Keratinocyte (primary cell): Measurements from ENCODE around the gene C15orf39. TPM values are rescaled to one million over a fixed set of nuclear protein-coding genes. Genes with fewer than 3 reads are reported as not detected.

ENCODE experiments used
- DNase-seq: peaks from one replicate; pipeline ENCODE4 v3.0.0-alpha.2; 2011; ENCODE audit warnings: low read depth, missing footprints, low spot score
- FAIRE-seq: peaks from 2 replicates; lab custom pipeline; 2011; peaks lifted over from hg19 to GRCh38; lab: Jason Lieb, UNC
- H2AFZ ChIP-seq: 2 replicates; pipeline ENCODE4 v1.6.0; 2012; ENCODE audit warnings: low read length, control low read depth, inconsistent platforms; ENCODE audit not compliant: control insufficient read depth
- H3K27ac ChIP-seq: 2 replicates; pipeline ENCODE4 v1.5.1; 2011; ENCODE audit warnings: low read length; ENCODE audit not compliant: control insufficient read depth, insufficient read depth
- H3K27me3 ChIP-seq: 3 replicates; pipeline ENCODE4 v1.6.0; 2011; ENCODE audit warnings: low read length; ENCODE audit not compliant: control insufficient read depth, insufficient read depth; ENCODE audit errors: extremely low read depth
- H3K36me3 ChIP-seq, 2 experiments: 2 replicates in 1 of 2; 3 replicates in 1 of 2; pipeline ENCODE4 v1.5.1; 2011; ENCODE audit warnings: low read length in 2 of 2, mild to moderate bottlenecking in 1 of 2; ENCODE audit not compliant: control insufficient read depth in 2 of 2, insufficient read depth in 2 of 2; ENCODE audit errors: extremely low read depth in 1 of 2
- H3K4me1 ChIP-seq: 3 replicates; pipeline ENCODE4 v1.5.1; 2011; ENCODE audit warnings: low read length; ENCODE audit not compliant: control insufficient read depth, insufficient read depth; ENCODE audit errors: extremely low read depth
- H3K4me2 ChIP-seq: 3 replicates; pipeline ENCODE4 v1.6.0; 2011; ENCODE audit warnings: low read depth, low read length; ENCODE audit not compliant: control insufficient read depth, insufficient read depth; ENCODE audit errors: extremely low read depth
- H3K4me3 ChIP-seq, 3 experiments: fragments of 200-600 bp in 1 of 3; sonication (generic) in 1 of 3; 2 replicates in 2 of 3; 3 replicates in 1 of 3; pipeline ENCODE4 v1.5.1; 2011 to 2016; ENCODE audit warnings: low read length in 3 of 3, mild to moderate bottlenecking in 3 of 3, control low read depth in 2 of 3, inconsistent platforms in 1 of 3, low read depth in 1 of 3, mixed read lengths in 1 of 3, mixed run types in 1 of 3, moderate library complexity in 1 of 3; ENCODE audit not compliant: control insufficient read depth in 2 of 3, insufficient read depth in 2 of 3; ENCODE audit errors: extremely low read depth in 1 of 3
- H3K79me2 ChIP-seq: 2 replicates; pipeline ENCODE4 v1.6.0; 2012; ENCODE audit warnings: low read length; ENCODE audit not compliant: control insufficient read depth, insufficient read depth
- H3K9ac ChIP-seq: 3 replicates; pipeline ENCODE4 v1.6.0; 2011; ENCODE audit warnings: low read length; ENCODE audit not compliant: control insufficient read depth, insufficient read depth; ENCODE audit errors: extremely low read depth
- H3K9me1 ChIP-seq: 3 replicates; pipeline ENCODE4 v1.6.0; 2011; ENCODE audit warnings: low read length; ENCODE audit not compliant: control insufficient read depth, insufficient read depth; ENCODE audit errors: extremely low read depth
- H3K9me3 ChIP-seq: 2 replicates; pipeline ENCODE4 v1.5.1; 2012; ENCODE audit warnings: low read depth, low read length; ENCODE audit not compliant: control insufficient read depth
- H4K20me1 ChIP-seq: 3 replicates; pipeline ENCODE4 v1.6.0; 2011; ENCODE audit warnings: low read length; ENCODE audit not compliant: control insufficient read depth, insufficient read depth; ENCODE audit errors: extremely low read depth
- CTCF ChIP-seq, 3 experiments: IDR thresholded peaks in 1 of 3; conservative IDR thresholded peaks in 1 of 3; optimal IDR thresholded peaks in 1 of 3; 2 replicates in 2 of 3; 3 replicates in 1 of 3; pipeline versions ENCODE3 to v1.5.1; 2011; ENCODE audit warnings: low read length in 3 of 3, mild to moderate bottlenecking in 3 of 3, moderate library complexity in 2 of 3, control low read depth in 1 of 3, inconsistent platforms in 1 of 3; ENCODE audit not compliant: insufficient read depth in 2 of 3; ENCODE audit errors: extremely low read depth in 1 of 3
- EZH2 ChIP-seq: IDR thresholded peaks from one replicate; pipeline ENCODE4 v1.6.1; 2012; ENCODE audit warnings: inconsistent platforms, mild to moderate bottlenecking, low read length, moderate library complexity
- dilution Hi-C: fragments of 300-500 bp; cut with MboI; formaldehyde crosslinking; loops from one replicate; pipeline ENCODE4 v1.7.0; 2020; ENCODE audit warnings: low sequenced_read_pairs; ENCODE audit not compliant: extremely low pct_ligation_motif_present
- polyA plus RNA-seq, 5 experiments: library from polyadenylated mRNA; depleted of rRNA in 3 of 5; stranded (reverse) in 3 of 5; stranded (forward) in 1 of 5; unstranded in 1 of 5; fragments of >200 nt; gene quantifications; 1 replicate in 1 of 5; 2 replicates in 3 of 5; 3 replicates in 1 of 5; pipeline versions ENCODE4 v1.2.1 to v1.2.3, GENCODE V29; 2011 to 2012; ENCODE audit warnings: missing spikeins in 2 of 5, low read depth in 1 of 5, low replicate concordance in 1 of 5

Gene C15orf39
- polyA plus RNA-seq, 1 donor (not counting 4 experiments of a cell fraction or from before 2014, with no cell fraction given): 1.8 TPM

GRCh38 chr15:75208501-75209288 lies 7.0 kb downstream of the C15orf39 start:
- Histone ChIP-seq H3K27me3 (no peaks in the 10 kb centered on the region), H2AFZ (no peak overlapping the region), H3K4me1 (peaks cover 16% of the 10 kb centered on the region), H3K9me3 (no peaks in the 10 kb centered on the region), H4K20me1 (peaks cover 64% of the 10 kb centered on the region), H3K36me3 (peaks cover 46 to 58% of the 10 kb centered on the region in 2 experiments), H3K4me3 (no peak overlapping the region), H3K9ac (no peak overlapping the region), H3K9me1 (peaks cover 6% of the 10 kb centered on the region), H3K27ac (no peak overlapping the region), H3K4me2 (no peak overlapping the region), H3K79me2 (peaks cover 70% of the 10 kb centered on the region)
- dilution Hi-C loops: no loop called here
- no peak for DNase-seq
- TF ChIP-seq EZH2: no peak
- no peak for TF ChIP-seq CTCF (optimal IDR thresholded peaks at IDR 0.05 in 1 of 3, IDR thresholded peaks at IDR 0.05 in 1 of 3, conservative IDR thresholded peaks at IDR 0.05 in 1 of 3; ENCODE audit: extremely low read depth in 1 of 3, insufficient read depth in 2 of 3, low read length in 3 of 3)
- FAIRE-seq: no peak

DNA sequence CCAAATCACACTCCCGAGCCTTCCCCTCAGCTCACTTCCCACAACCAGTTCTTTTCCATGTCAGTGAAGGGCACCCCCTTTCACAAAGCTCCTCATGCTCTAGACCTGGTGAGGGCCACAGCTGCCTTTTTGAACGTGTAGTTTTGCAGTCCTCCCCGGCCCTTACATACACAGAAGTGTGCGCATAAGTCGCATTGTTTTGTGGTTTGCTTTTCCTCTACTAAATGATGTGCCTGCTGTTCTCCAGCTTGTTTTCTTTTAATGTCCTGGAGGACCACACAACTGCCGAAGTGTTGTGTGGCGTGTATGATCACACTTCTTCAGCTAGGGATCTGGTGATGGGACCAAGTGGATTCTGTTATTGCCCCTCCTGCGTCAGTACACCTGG lies 7.6 kb downstream of the C15orf39 start:
- Histone ChIP-seq H4K20me1 (peaks cover 58% of the 10 kb centered on the region), H3K9ac (no peak overlapping the region), H3K27me3 (no peaks in the 10 kb centered on the region), H3K9me1 (no peaks in the 10 kb centered on the region), H3K36me3 (peaks cover 46 to 58% of the 10 kb centered on the region in 2 experiments), H2AFZ (no peak overlapping the region), H3K9me3 (no peaks in the 10 kb centered on the region), H3K4me2 (no peak overlapping the region), H3K4me3 (no peak overlapping the region), H3K79me2 (peaks cover 64% of the 10 kb centered on the region), H3K27ac (no peak overlapping the region), H3K4me1 (peaks cover 10% of the 10 kb centered on the region)
- DNase-seq (no peak), FAIRE-seq (no peak)
- TF ChIP-seq EZH2: no peak
- TF ChIP-seq CTCF (optimal IDR thresholded peaks at IDR 0.05 in 1 of 3, IDR thresholded peaks at IDR 0.05 in 1 of 3, conservative IDR thresholded peaks at IDR 0.05 in 1 of 3; ENCODE audit: extremely low read depth in 1 of 3, insufficient read depth in 2 of 3, low read length in 3 of 3): no peak
- dilution Hi-C loops: no loop called here
